ENCODE measurements around the gene FCSK. TPM values are rescaled to one million over a fixed set of nuclear protein-coding genes. Genes with fewer than 3 reads are reported as not detected.

Gene FCSK
- total RNA-seq, 1 donor from 2014 or later = 12.0 TPM

DNA sequence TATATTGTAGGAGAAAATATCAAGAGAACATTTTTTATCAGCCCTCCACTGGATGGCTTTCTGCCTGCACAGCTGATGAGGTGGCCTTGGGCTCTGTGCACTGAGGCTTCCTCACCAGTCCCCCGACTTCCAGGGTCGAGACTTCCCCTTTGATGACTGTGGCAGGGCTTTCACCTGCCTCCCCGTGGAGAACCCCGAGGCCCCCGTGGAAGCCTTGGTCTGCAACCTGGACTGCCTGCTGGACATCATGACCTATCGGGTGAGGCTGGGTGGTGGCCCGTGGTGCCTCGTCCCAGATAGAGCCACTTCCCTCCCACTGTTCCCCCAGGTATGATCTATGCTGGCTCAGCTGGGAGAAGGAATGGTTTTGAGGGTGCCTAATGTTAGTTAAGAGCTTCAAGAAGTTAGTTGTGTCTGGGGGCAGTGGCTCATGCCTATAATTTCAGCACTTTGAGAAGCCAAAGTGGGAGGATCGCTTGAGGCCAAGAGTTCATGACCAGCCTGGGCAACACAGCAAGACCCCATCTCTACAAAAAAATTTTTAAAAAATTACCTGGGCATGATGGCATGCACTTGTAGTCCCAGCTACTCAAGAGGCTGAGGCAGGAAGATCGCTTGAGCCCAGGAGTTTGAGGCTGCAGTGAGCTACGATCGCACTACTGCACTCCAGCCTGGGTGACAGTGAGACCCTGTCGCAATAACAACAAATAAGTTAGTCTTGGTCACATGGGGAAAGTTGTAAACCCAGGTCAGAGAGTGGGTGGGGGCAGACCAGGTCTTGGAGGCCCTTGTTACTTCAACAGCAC, 11.8 kb downstream of the FCSK start:
- H3K27ac Mint-ChIP-seq (ENCODE audit: unreplicated experiment) = no peak overlapping the region
- peaks cover 1% of the 10 kb centered on the region for H3K4me1 Mint-ChIP-seq (ENCODE audit: low read depth, unreplicated experiment)
- H3K4me3 Mint-ChIP-seq (ENCODE audit: unreplicated experiment) = no peak overlapping the region

DNA sequence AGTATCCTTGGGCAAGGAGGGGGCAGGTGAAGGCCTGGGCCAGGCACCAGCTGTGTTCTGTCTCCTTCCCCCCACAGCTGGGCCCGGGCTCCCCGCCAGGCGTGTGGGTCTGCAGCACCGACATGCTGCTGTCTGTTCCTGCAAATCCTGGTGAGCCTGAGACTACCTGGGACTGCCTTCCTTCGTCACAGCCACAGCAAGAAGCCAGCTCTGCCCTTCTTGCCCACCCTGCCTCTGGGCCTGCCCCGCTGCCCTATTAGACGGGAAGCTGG, 12.3 kb downstream of the FCSK start:
- H3K36me3 Mint-ChIP-seq (ENCODE audit: low read depth, unreplicated experiment) = peaks cover 11% of the 10 kb centered on the region
- H3K36me3 ChIP-seq (ENCODE audit: insufficient read depth, low read length) = no peaks in the 10 kb centered on the region
- no peaks in the 10 kb centered on the region for H3K79me2 ChIP-seq (ENCODE audit: insufficient read depth, low read length)
- no peak overlapping the region for H3K27ac Mint-ChIP-seq (ENCODE audit: unreplicated experiment)
- no peak for TF ChIP-seq EZH2 (IDR thresholded peaks at IDR 0.05; ENCODE audit: insufficient read depth, low read length)
- TF ChIP-seq, protein P1, sequence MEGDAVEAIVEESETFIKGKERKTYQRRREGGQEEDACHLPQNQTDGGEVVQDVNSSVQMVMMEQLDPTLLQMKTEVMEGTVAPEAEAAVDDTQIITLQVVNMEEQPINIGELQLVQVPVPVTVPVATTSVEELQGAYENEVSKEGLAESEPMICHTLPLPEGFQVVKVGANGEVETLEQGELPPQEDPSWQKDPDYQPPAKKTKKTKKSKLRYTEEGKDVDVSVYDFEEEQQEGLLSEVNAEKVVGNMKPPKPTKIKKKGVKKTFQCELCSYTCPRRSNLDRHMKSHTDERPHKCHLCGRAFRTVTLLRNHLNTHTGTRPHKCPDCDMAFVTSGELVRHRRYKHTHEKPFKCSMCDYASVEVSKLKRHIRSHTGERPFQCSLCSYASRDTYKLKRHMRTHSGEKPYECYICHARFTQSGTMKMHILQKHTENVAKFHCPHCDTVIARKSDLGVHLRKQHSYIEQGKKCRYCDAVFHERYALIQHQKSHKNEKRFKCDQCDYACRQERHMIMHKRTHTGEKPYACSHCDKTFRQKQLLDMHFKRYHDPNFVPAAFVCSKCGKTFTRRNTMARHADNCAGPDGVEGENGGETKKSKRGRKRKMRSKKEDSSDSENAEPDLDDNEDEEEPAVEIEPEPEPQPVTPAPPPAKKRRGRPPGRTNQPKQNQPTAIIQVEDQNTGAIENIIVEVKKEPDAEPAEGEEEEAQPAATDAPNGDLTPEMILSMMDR (IDR thresholded peaks at IDR 0.05; ENCODE audit: insufficient read depth, low read depth, low read length) = no peak
- FAIRE-seq = no peak
- no peak for DNase-seq (ENCODE audit: low read depth)
- no peaks in the 10 kb centered on the region for H3K27me3 ChIP-seq (ENCODE audit: insufficient read depth, low read length)
- no peaks in the 10 kb centered on the region for H4K20me1 ChIP-seq (ENCODE audit: insufficient read depth, low read length)
- no peaks in the 10 kb centered on the region for H3K4me1 ChIP-seq (ENCODE audit: insufficient read depth, low read length)
- H3K27ac ChIP-seq (ENCODE audit: low read depth, low read length) = no peak overlapping the region
- H2AFZ ChIP-seq (ENCODE audit: low read depth, low read length) = no peak overlapping the region
- peaks cover 2% of the 10 kb centered on the region for H3K27me3 Mint-ChIP-seq (ENCODE audit: low read depth, unreplicated experiment)
- no peaks in the 10 kb centered on the region for H3K9me3 Mint-ChIP-seq (ENCODE audit: unreplicated experiment)
- H3K9me3 ChIP-seq (ENCODE audit: insufficient read depth, low read depth, low read length) = no peaks in the 10 kb centered on the region
- no peak overlapping the region for H3K9ac ChIP-seq (ENCODE audit: low read length)
- H3K4me3 Mint-ChIP-seq (ENCODE audit: unreplicated experiment) = no peak overlapping the region
- no peak overlapping the region for H3K4me2 ChIP-seq (ENCODE audit: low read length)
- no peaks in the 10 kb centered on the region for H3K4me1 Mint-ChIP-seq (ENCODE audit: low read depth, unreplicated experiment)
- no peak overlapping the region for H3K4me3 ChIP-seq (ENCODE audit: insufficient read depth, low read depth, low read length)

More for the DNA sequence above, 11.8 kb downstream of the FCSK start:
- no peak overlapping the region for H3K27ac ChIP-seq (ENCODE audit: low read depth, low read length)
- H3K9me3 Mint-ChIP-seq (ENCODE audit: unreplicated experiment) = no peaks in the 10 kb centered on the region
- no peaks in the 10 kb centered on the region for H3K79me2 ChIP-seq (ENCODE audit: insufficient read depth, low read length)
- no peak overlapping the region for H3K4me3 ChIP-seq (ENCODE audit: insufficient read depth, low read depth, low read length)
- H3K9ac ChIP-seq (ENCODE audit: low read length) = no peak overlapping the region
- H3K27me3 Mint-ChIP-seq (ENCODE audit: low read depth, unreplicated experiment) = peaks cover 2% of the 10 kb centered on the region
- H3K4me1 ChIP-seq (ENCODE audit: insufficient read depth, low read length) = no peaks in the 10 kb centered on the region
- H3K27me3 ChIP-seq (ENCODE audit: insufficient read depth, low read length) = no peaks in the 10 kb centered on the region
- H3K36me3 Mint-ChIP-seq (ENCODE audit: low read depth, unreplicated experiment) = peaks cover 11% of the 10 kb centered on the region
- TF ChIP-seq, protein P1 (IDR thresholded peaks at IDR 0.05; ENCODE audit: insufficient read depth, low read depth, low read length) = no peak
- no peak for TF ChIP-seq EZH2 (IDR thresholded peaks at IDR 0.05; ENCODE audit: insufficient read depth, low read length)
- FAIRE-seq (no peak), DNase-seq (ENCODE audit: low read depth) (no peak)
- no peaks in the 10 kb centered on the region for H3K9me3 ChIP-seq (ENCODE audit: insufficient read depth, low read depth, low read length)
- no peak overlapping the region for H3K4me2 ChIP-seq (ENCODE audit: low read length)
- no peaks in the 10 kb centered on the region for H3K36me3 ChIP-seq (ENCODE audit: insufficient read depth, low read length)
- H2AFZ ChIP-seq (ENCODE audit: low read depth, low read length) = no peak overlapping the region
- no peaks in the 10 kb centered on the region for H4K20me1 ChIP-seq (ENCODE audit: insufficient read depth, low read length)

DNA sequence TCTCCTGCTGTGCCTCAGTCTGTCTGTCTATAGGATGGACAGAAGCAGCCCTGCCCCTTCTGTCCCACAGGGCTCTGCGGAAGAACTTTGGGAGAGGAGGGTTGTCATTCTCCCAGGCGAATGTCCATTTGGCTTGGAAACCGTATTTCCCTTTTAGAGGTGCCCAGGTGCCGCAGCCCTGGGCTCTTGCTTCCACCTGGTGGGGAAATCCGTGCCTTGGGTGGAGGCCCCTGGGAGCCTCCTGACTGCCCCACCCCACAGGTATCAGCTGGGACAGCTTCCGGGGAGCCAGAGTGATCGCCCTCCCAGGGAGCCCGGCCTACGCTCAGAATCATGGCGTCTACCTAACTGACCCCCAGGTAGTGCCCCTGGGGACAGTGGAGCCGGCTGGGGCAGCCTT, 12.7 kb downstream of the FCSK start:
- no peaks in the 10 kb centered on the region for H3K36me3 ChIP-seq (ENCODE audit: insufficient read depth, low read length)
- H3K27ac ChIP-seq (ENCODE audit: low read depth, low read length) = no peak overlapping the region
- TF ChIP-seq EZH2 (IDR thresholded peaks at IDR 0.05; ENCODE audit: insufficient read depth, low read length) = no peak
- TF ChIP-seq, protein P1 (IDR thresholded peaks at IDR 0.05; ENCODE audit: insufficient read depth, low read depth, low read length) = no peak
- H3K9me3 ChIP-seq (ENCODE audit: insufficient read depth, low read depth, low read length) = no peaks in the 10 kb centered on the region
- no peaks in the 10 kb centered on the region for H3K27me3 ChIP-seq (ENCODE audit: insufficient read depth, low read length)
- no peak for FAIRE-seq
- Mint-ChIP-seq H3K36me3 (ENCODE audit: low read depth, unreplicated experiment) (peaks cover 11% of the 10 kb centered on the region), H3K4me1 (ENCODE audit: low read depth, unreplicated experiment) (no peaks in the 10 kb centered on the region), H3K4me3 (ENCODE audit: unreplicated experiment) (no peak overlapping the region), H3K27ac (ENCODE audit: unreplicated experiment) (no peak overlapping the region), H3K27me3 (ENCODE audit: low read depth, unreplicated experiment) (peaks cover 2% of the 10 kb centered on the region), H3K9me3 (ENCODE audit: unreplicated experiment) (no peaks in the 10 kb centered on the region)
- no peak overlapping the region for H3K4me2 ChIP-seq (ENCODE audit: low read length)
- no peak for DNase-seq (ENCODE audit: low read depth)
- no peaks in the 10 kb centered on the region for H3K79me2 ChIP-seq (ENCODE audit: insufficient read depth, low read length)
- no peak overlapping the region for H3K4me3 ChIP-seq (ENCODE audit: insufficient read depth, low read depth, low read length)
- no peaks in the 10 kb centered on the region for H3K4me1 ChIP-seq (ENCODE audit: insufficient read depth, low read length)
- no peak overlapping the region for H2AFZ ChIP-seq (ENCODE audit: low read depth, low read length)
- H4K20me1 ChIP-seq (ENCODE audit: insufficient read depth, low read length) = no peaks in the 10 kb centered on the region
- no peak overlapping the region for H3K9ac ChIP-seq (ENCODE audit: low read length)
